DMS53 (cell line): ENCODE measurements around the gene DCK.
"Not testable (repeated sequence)": the region's sequence is repeated elsewhere in the genome, so short reads cannot be mapped to it uniquely, and the experiment has no call there.

Source experiments
- DNase-seq: peaks from one replicate; lab custom pipeline; 2025; lab: John Stamatoyannopoulos, UW

The DCK gene

DNA sequence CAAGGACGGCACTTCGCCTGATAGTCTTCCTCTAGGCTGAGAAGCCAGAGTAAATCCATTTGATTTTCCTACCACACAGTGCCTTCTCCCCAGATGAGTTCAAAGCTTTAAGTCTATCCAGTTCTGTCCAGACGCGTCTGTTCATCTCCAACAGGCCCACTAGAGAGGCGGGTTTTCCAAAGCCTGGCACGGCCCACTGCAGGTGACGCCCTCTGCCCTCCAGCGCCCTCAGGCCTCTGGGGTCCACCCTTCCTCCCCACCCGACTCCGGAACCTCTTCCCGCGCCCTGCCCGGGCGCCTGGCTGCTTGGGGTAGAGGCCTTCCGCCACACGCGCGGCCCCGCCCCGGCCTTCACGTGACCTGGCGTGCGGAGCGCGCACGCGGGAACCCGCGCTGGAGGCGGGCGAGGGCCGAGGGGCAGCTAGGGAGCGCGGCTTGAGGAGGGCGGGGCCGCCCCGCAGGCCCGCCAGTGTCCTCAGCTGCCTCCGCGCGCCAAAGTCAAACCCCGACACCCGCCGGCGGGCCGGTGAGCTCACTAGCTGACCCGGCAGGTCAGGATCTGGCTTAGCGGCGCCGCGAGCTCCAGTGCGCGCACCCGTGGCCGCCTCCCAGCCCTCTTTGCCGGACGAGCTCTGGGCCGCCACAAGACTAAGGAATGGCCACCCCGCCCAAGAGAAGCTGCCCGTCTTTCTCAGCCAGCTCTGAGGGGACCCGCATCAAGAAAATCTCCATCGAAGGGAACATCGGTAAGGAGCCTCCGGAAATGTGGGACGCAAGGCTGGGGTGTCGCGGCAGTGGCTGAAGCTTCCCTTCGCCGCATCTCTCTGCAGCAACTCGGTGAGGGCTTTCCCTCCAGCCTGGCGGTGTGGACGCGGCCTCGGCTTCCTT lies at the start of gene DCK:
Gene DCK, plus strand, starts transcription at position 469 of the 888 bp plus-strand sequence. Its CDS starts 187 bp downstream, at position 656.
- DNase-seq: peak; percentile 95

DNA sequence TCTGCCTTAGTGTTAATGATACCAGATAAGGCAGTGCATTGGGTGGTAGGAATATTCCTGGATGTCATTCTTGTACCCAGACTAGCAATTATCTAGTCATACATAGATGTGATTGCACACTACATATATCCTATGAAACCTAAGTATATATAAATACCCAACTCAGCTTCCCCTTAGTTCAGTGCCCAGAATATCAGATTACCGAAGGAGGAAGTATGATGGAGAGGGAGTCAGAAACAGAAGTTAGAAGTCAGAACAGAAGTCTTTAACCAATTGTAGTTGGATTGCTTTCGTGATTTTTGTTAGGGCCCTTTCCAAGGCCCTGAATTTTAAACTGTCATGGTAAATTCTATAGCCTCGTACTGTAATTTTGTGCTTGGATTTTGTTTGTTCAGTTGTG lies 48.4 kb upstream of the DCK start:
- DNase-seq: peak; percentile 25

DNA sequence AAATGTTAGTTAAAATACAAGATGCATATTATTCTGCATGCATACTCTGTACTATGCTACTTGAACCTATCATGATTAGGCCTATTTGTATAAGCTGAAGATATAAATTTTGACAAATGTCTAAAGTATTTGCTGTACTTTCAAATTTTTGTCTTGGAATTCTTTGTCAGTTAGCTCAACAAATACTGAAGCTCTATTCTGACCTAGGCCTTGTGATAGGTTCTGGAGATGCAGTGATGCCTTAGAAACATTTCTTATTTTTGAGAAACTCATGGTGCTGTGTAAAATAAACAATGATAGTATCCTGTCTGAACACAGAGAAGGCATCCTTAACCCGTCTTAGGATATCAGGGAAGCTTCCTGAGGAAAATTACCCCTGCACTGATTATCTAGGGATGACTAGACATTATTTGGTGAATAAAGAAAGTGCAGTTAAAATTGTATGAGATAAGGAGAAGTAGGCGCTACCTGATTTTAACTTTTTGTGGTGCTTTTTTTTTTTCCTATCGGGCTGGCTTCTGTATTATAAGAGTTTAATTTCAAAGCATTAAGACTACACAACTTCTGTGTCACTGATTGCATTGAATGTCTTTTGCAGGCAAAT lies 47.9 kb upstream of the DCK start:
- no peak for DNase-seq

DNA sequence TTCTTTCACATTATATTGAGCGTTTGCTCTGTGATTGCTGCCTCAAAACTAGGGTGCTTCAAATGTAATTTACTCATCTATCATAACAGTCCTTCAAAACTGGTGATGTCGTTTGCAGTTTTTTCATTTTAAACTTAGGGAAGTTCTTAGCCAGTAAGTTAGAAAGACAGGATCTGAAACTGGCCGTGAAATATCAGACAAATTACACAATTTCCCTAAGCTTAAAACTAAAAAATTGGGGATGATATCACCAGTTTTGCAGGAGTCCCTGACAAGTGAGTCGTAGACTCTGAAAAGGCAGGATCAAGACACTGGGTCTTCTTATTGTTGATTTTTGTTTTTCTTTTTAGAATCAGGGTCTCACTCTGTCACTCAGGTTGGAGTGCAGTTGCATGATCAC lies 46.5 kb upstream of the DCK start:
- no peak for DNase-seq

DNA sequence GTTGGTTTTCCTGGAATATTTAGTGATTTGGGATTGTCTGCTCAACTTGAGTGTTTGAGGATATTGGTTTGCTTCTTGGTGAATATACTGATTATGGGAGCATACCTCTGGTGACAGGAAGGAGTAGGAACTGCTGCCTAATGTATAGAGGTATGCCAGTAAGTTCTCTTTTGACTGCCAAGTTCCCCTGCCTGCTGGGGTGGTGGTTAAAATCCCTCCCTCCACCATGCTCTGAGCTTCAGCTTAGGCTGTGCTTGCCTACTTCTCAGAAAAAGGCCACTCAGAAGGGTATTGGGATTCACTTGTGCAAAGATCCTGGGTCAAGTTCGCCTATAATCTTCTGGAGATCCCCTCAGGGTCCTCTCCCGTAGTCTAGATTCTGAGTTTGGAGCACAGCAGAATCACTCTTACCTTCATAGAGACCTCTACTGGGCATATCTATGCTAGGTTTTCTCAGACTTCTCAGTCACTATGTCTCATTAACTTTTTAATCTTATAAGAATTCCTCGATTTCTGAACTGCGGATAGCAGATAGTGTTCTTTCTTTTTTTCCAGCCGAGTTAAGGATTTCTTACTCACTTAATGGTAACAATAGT lies 44.7 kb upstream of the DCK start:
- DNase-seq: no peak

DNA sequence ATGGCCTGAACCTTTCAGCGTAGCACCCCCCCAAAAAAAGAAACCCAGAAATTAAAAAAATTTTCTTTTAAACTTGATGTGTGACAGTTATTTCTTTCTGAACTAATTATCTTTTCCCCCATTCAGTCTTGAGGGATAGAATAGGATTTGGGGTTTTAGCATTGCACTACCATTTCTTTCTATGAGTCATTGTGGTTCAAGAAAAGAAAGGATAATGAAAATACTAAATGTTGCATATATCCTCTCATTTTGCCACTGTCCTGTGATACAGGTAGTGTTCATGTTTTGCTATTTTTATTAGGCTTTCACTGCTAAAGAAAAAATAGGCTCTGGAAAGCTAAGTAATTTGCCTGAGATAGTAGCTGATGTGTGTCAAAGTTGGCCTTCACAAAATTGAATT lies 39.4 kb upstream of the DCK start:
- no peak for DNase-seq

DNA sequence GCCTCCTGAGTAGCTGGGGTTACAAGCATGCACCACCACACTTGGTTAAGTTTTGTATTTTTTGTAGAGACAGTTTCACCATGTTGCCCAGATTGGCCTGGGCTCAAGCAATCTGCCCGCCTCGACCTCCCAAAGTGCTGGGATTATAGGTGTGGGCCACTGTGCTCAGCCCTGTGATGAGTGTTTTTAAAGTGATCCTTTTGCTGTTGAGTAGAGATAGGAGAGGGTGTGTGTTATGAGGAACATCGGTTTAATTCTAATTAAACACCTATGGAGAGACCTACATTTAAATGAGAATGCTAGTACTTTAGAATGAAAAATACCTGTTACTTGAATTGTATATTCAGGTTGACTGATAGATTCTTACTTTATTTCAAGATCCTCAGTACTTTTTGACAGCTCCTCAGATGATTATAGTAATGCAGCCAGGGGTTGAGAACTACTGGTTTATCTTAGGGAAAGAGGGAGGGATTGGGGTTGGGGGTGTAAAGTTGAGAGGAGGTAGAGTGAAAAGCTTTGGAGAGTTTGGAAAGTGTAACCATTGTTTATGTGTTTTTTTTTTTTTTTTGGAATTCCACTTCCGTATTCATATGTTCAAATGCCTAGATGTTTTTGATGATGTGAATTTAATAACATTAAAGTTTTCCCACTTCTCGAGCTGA lies 36.8 kb upstream of the DCK start:
- no peak for DNase-seq

DNA sequence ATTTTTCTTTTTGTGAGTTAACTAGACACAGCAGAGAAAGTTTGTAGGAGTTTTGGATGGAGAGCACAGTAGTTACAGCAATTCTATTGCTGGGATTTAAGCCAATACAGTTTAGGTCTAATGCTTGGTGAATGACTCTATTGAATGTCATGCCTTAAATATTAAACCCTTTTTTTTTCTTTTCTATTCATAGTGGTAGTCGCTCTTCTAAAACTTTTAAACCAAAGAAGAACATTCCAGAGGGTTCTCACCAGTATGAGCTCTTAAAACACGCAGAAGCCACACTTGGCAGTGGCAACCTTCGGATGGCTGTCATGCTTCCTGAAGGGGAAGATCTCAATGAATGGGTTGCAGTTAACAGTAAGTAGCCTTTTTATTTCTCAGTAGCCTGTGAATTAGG lies 34.8 kb upstream of the DCK start:
- DNase-seq: no peak

DNA sequence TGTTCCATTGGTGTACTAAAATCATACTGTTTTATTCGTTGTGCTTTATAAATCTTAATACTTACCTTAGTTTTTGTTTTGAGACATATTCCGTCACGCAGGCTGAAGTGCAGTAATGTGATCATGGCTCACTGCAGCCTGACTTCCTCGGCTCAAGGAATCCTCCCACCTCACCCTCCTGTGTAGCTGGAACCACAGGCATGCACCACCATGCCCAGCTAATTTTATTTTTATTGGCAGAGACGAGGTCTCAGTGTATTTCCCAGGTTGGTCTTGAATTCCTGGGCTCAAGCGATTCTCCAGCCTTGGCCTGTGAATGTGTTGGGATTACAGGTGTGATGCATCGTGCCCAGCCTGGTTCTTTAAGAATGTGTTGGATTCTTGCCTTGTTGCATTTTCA lies 24.4 kb upstream of the DCK start:
- DNase-seq: no peak

DNA sequence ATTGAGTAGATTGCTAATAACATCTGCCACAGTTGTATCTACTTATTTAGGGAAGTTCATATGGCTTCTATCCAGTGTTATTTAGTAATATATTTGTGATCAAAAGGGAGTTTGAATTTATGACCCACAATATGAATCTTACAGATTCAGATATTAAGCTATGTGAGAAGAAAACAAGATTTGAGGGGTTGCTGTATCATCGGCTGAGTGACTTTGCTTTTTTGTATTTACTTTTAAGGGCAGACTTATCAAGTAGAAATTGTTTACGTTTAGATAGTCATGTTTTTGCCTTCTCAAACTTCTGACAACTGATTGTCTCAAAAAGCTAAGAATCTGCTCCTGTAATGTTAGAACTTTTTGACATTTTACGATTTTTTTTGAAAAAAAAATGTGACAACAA lies 17.2 kb upstream of the DCK start:
- DNase-seq: no peak

DNA sequence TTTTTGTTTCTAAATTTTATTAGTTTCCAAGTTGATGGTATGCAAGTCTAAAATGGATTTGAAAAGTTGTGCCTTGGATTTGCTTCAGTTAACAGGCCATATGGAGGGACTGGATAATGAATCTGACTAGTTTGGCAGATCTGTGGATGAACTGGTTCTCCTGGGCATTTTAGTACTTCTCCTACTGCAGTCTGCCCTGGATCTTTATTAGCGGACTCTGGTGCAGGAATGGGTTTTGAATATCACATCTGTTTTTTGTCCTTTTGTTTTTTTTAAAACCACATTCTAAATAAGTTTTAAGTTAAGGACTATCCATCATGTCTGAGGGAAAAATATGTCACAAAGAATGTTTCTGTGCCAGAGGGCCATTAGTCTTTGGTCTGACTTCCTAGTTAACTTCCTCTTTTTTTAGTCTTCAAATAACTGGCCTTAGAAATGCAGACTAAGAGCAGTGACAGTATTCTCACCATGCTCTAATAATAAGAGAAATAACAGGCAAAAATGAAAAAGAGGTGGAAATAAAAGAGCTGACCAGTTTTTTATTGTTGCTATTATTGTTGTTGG lies 13.9 kb upstream of the DCK start:
- no peak for DNase-seq

DNA sequence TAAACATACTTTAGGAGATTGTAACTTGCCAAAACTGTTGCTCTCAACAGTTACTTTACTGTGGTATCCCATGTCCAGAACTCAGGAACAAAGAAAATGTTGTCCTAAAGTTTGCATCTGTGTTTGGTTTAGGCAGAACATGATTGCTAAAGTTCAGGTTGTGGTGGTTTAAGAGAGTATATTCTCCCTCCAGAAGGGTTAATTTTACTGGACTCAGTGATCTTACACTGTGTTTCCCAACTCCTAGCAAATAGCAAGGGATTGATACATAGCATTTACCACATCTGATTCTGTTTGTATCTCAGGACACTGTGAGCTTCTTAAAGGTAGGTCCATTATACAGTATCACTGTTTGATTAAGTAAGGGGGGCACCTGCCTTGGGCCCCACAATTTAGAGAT lies 13.3 kb upstream of the DCK start:
- DNase-seq: no peak

DNA sequence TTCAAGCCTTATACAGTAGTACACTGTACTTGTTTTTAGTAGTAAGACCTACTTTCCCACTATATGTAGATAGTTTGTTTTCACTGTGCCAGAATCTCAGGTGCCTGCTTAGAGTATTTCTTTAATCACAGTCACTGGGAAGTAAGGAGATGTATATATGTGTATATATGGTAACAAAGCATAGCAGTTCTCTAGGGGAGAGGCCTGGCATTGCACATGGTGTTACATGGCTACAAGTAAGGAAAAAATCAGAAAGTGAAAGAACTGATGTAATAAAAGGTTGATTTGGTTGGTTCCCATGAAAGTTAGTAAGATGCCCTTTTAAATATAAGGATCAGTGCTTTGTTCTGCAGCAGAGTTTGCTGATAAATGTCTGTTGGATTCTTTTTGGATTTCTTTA lies 9.3 kb upstream of the DCK start:
- DNase-seq: no peak

DNA sequence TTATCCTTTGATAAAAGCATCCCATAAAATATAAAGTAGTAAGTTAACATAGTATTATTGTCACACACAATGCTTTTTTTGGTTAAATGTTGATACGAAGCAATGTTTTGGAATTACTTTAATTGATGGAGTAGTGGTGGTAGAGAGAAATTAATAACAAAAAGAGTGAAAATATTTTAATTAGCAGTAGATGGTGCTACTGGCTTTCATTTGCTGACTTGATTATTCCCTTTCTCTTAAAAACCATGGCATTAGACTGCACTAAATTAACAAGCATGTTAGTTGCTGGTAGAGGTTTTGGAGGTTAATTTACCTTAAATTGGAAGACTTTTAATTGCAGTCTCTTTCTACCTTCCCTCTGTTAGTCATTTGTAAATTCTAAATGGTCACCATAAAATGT lies 8.9 kb upstream of the DCK start:
- DNase-seq: no peak

DNA sequence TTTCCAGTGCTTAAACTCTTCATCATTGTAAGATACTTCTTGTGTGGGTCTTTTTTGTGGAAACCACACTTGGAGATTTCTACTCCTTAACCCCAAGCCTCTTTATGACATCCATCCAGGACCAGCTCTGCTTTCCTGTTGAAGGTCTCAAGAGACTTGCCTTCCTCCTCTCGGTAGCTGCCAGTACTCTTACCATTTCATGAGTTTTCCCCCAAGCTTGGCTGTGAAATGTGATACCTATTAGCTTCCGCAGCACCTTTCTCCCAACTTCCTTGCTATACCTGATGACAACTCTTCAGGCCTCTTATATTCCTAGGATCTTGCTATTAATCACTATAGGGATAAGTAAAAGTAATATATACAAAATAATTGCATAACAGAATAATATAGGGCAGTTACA lies 1.9 kb upstream of the DCK start:
- DNase-seq: no peak

DNA sequence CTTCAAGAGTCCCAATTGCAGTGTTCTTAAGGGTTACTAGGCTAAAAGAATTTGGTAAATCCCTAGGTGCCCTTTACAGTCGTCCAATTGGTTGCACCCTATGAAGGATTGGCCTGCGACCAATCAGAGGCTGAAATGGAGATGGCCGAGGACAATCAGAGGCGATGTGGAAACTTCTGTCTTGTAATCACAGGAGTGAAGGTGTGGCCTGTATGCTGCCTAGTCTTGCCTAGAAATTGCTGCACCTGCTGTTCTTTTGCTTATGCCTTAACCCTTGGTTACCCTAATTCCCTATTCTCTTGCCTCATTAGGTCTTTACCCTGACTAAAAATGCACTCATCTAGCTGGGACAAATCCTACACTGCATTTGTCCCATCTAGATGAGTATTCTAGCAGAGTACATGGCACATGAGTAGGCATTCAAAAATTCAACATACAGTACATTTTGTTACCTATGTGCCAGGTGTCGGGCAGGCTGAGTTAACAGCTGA lies 1.0 kb upstream of the DCK start:
- peak; percentile 40 for DNase-seq

DNA sequence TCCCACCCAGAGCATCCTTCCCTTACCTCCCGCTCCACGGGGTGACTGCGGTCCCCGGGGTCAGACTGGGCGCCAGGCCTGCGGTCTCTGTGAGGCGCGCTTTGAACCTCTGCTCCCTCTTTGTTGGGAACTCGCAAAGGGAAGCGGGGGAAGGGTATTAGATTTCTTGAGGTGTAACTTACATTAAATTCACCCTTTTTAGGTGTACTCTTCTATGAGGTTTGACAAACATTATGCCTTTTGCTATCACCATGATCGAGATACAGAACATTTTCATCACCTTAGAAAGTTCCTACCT lies 569 bp downstream of the DCK start:
- no peak for DNase-seq

DNA sequence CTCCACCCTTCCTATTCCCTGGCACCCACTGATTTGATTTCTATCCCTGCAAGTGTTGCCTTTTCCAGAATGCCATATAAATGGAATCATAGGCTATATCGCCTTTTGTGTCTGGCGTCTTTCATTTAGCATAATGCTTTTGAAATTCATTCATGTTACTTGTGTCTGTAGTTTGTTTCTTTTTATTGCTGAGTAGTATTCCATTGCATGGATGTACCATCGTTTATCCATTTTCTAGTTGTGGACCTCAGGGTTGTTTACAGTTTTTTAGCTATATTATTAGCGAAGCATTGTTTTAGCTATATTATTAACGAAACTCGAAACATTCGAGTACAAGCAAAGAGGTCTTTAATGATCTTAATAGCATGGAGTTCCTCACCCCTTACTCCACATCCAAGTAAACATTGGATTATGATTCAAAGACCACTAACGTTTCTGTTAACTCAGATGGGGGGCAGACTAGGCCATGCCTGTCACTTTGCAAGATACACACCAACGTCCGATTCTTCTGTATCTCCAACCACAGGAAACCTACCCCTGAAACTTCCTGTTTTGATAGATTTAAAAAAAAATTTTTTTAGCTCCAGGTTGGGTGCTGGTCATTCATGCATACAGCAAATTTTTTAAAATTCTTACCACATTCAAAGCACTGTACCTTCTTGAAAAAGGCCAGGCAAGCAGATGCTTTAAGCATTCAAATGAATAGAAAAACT lies 1.1 kb downstream of the DCK start:
- DNase-seq: no peak

DNA sequence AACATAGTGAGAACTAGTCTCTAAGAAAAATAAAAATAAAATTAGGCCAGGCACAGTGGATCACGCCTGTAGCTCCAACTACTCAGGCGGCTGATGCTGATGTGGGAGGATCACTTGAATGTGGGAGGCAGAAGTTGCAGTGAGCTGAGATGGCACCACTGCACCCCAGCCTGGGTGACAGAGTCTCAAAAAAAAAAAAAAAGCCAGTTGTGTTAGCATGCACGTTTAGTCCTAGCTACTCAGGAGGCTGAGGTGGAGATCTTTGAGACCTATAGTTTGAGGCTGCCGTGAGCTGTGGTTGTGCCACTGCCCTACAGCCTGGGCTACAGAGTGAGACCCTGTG lies 2.5 kb downstream of the DCK start:
- no peak for DNase-seq

DNA sequence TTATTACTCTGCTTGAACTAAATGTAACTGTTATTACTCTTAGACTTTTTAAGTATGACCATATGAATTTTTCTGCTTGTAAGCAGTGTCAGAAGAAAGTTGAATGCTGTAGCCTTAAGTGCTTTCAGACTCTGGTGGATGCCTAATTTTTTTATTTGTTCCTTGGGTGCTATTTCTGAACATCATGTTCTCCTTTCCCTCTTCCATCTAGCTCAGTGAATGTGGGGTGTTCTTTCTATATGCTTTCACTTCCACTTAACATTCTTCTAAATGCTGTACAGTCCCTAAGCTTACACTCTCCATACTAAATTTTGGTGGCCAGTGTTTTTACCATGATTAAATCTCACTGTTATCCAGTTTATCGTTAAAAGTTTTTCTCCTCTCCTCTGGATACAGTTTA lies 3.6 kb downstream of the DCK start:
- DNase-seq: no peak

DNA sequence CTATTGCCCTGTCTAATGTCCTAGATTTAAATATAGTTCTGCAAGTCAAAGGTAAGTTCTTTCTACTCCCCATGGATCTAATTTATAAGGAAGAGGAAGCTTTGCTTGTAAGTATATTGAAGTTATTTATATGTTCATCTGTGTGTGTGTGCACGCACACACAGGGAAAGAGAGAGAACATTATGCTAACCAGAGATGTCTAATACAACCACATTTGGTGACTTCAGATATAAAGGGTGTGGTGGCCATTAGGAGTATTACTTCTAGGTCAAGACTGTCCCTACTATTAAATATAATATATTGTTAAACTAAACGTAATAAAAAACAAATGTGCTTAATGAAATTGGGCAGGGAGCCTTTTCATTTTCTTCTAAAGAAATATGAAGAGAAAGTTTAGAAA lies 4.1 kb downstream of the DCK start:
- no peak for DNase-seq

DNA sequence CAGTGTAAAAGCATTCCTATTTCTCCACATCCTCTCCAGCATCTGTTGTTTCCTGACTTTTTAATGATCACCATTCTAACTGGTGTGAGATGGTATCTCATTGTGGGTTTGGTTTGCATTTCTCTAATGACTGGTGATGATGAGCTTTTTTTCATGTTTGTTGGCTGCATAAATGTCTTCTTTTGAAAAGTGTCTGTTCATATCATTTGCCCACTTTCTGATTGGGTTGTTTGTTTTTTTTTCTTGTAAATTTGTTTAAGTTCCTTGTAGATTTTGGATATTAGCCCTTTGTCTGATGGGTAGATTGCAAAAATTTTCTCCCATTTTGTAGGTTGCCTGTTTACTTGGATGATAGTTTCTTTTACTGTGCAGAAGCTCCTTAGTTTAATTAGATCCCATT lies 6.2 kb downstream of the DCK start:
- DNase-seq: not testable (repeated sequence)
